ENCODE measurements around the gene ASB1. TPM values are rescaled to one million over a fixed set of nuclear protein-coding genes. Genes with fewer than 3 reads are reported as not detected.

The ASB1 gene
- total and polyA plus RNA-seq, 2 of the 13 experiments (the other 11 are each of a cell fraction or from before 2014, with no cell fraction given): 48.6 to 49.2 TPM

- TF ChIP-seq HNRNPK (IDR thresholded peaks at IDR 0.05; ENCODE audit: low read depth, low read length, poor library complexity, severe bottlenecking) (no peak), MAZ (IDR thresholded peaks at IDR 0.05; ENCODE audit: borderline replicate concordance, low read depth, low read length) (no peak), MAZ (CRISPR knock-in tag; IDR thresholded peaks at IDR 0.05; ENCODE audit: low read depth) (no peak), SRY (CRISPR knock-in tag; IDR thresholded peaks at IDR 0.05) (no peak; the same call in 1 of the 2 replicates), GABPA (IDR thresholded peaks at IDR 0.05; ENCODE audit: low read depth, low read length) (no peak), GABPA (CRISPR knock-in tag; IDR thresholded peaks at IDR 0.05; ENCODE audit: low read depth) (peak; percentile 66), NONO (IDR thresholded peaks at IDR 0.05) (no peak), NONO (CRISPR knock-in tag; conservative IDR thresholded peaks at IDR 0.05) (peak; percentile 97), TSC22D2 (CRISPR knock-in tag; IDR thresholded peaks at IDR 0.05; ENCODE audit: borderline replicate concordance) (no peak), YEATS4 (CRISPR knock-in tag; IDR thresholded peaks at IDR 0.05; ENCODE audit: borderline replicate concordance) (peak; percentile 96), ZNF451 (CRISPR knock-in tag; IDR thresholded peaks at IDR 0.05) (no peak; the same call in 1 of the 2 replicates), ZNF234 (CRISPR knock-in tag; conservative IDR thresholded peaks at IDR 0.05) (no peak), TCF7L2 (IDR thresholded peaks at IDR 0.05; ENCODE audit: low read depth, low read length) (no peak), ZNF615 (CRISPR knock-in tag; IDR thresholded peaks at IDR 0.05; ENCODE audit: borderline replicate concordance) (no peak), ONECUT2 (CRISPR knock-in tag; IDR thresholded peaks at IDR 0.05) (peak; percentile 52; the same call in 1 of the 2 replicates), ZNF12 (CRISPR knock-in tag; IDR thresholded peaks at IDR 0.05) (peak; percentile 85), DZIP1 (CRISPR knock-in tag; IDR thresholded peaks at IDR 0.05) (0 out of 2 replicates have a peak, but pooled peaks have one; percentile 54), FOXO1 (CRISPR knock-in tag; IDR thresholded peaks at IDR 0.05) (peak; percentile 79), BATF2 (CRISPR knock-in tag; IDR thresholded peaks at IDR 0.05) (no peak), FOXK2 (IDR thresholded peaks at IDR 0.05) (no peak), POGZ (CRISPR knock-in tag; IDR thresholded peaks at IDR 0.05) (peak; percentile 71; the same call in 1 of the 2 replicates), ZZZ3 (CRISPR knock-in tag; IDR thresholded peaks at IDR 0.05; ENCODE audit: borderline replicate concordance) (no peak)
- TF ChIP-seq, protein P1, sequence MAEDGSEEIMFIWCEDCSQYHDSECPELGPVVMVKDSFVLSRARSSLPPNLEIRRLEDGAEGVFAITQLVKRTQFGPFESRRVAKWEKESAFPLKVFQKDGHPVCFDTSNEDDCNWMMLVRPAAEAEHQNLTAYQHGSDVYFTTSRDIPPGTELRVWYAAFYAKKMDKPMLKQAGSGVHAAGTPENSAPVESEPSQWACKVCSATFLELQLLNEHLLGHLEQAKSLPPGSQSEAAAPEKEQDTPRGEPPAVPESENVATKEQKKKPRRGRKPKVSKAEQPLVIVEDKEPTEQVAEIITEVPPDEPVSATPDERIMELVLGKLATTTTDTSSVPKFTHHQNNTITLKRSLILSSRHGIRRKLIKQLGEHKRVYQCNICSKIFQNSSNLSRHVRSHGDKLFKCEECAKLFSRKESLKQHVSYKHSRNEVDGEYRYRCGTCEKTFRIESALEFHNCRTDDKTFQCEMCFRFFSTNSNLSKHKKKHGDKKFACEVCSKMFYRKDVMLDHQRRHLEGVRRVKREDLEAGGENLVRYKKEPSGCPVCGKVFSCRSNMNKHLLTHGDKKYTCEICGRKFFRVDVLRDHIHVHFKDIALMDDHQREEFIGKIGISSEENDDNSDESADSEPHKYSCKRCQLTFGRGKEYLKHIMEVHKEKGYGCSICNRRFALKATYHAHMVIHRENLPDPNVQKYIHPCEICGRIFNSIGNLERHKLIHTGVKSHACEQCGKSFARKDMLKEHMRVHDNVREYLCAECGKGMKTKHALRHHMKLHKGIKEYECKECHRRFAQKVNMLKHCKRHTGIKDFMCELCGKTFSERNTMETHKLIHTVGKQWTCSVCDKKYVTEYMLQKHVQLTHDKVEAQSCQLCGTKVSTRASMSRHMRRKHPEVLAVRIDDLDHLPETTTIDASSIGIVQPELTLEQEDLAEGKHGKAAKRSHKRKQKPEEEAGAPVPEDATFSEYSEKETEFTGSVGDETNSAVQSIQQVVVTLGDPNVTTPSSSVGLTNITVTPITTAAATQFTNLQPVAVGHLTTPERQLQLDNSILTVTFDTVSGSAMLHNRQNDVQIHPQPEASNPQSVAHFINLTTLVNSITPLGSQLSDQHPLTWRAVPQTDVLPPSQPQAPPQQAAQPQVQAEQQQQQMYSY (CRISPR knock-in tag; IDR thresholded peaks at IDR 0.05): peak; percentile 72; the same call in 1 of the 2 replicates
Observed at GRCh38 chr2:238441262-238442114, 14.8 kb downstream of the ASB1 start (continued).

All from HepG2 (cell line).